CD4-positive, alpha-beta T cell treated with Interleukin-17A for 4 hours (primary cell): ENCODE results near the gene KPNA6.
A peak's percentile ranks its signal among the peaks of the same experiment; 100 is the strongest.

Experiments used
- DNase-seq: peaks from one replicate; pipeline ENCODE4 v3.0.0-alpha.2; 2020; ENCODE audit warnings: mixed read lengths

Gene KPNA6

GRCh38 chr1:32221581-32221979 lies 113.7 kb downstream of the KPNA6 start:
- no peak for DNase-seq

GRCh38 chr1:32221980-32222755 lies 114.3 kb downstream of the KPNA6 start, which contains the start of the genes EIF3I and TMEM234:
Gene EIF3I, plus strand, starts transcription at chr1:32222407. Its CDS starts 35 bp downstream, at chr1:32222442.
Gene TMEM234, minus strand, starts transcription at chr1:32222353. Its CDS starts 31 bp downstream, at chr1:32222322.
- DNase-seq, result peak; percentile 92

DNA sequence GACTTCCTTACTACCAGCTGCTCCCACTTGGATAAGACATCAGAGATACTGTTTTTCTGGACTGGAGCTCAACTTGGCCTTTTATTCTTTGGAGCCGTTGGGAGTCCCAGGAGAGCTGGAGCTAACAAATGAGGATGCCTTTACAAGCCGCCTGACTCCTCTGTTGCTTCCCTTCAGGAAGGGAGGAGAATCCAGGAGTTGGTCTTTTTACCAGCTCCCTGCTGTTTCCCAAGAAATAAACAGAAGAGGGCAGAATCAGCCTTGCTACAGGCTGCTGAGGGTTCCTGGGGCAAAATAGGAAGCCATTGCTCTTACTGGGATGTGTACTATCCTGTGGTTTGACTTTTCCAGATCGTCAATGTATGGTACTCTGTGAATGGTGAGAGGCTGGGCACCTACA lies 115.8 kb downstream of the KPNA6 start:
- DNase-seq, result no peak

GRCh38 chr1:32224285-32224684 lies 116.4 kb downstream of the KPNA6 start:
- no peak for DNase-seq
